Skeletal muscle cell (primary cell): Measurements from ENCODE around the gene ISCA2.

Source experiments
- DNase-seq: peaks from one replicate; pipeline ENCODE4 v3.0.0-alpha.2; 2010; ENCODE audit warnings: low read depth
- H3K4me3 ChIP-seq: 2 replicates; pipeline ENCODE4 v1.5.1; 2011; ENCODE audit warnings: low read depth, mild to moderate bottlenecking, control low read depth, low read length, moderate library complexity

ISCA2 gene

GRCh38 chr14:74478996-74479635 is 14.4 kb upstream of the ISCA2 start:
- DNase-seq = no peak
- H3K4me3 ChIP-seq = no peak overlapping the region

GRCh38 chr14:74480046-74480445 is 13.5 kb upstream of the ISCA2 start:
- H3K4me3 ChIP-seq = no peak overlapping the region
- no peak for DNase-seq

GRCh38 chr14:74482571-74482970 is 11.0 kb upstream of the ISCA2 start:
- DNase-seq = no peak
- no peak overlapping the region for H3K4me3 ChIP-seq

GRCh38 chr14:74483321-74483720 is 10.2 kb upstream of the ISCA2 start:
- H3K4me3 ChIP-seq = no peak overlapping the region
- DNase-seq = no peak

GRCh38 chr14:74486164-74486563 is 7.4 kb upstream of the ISCA2 start:
- DNase-seq = no peak
- H3K4me3 ChIP-seq = no peak overlapping the region

GRCh38 chr14:74488786-74489397 is 4.7 kb upstream of the ISCA2 start:
- no peak overlapping the region for H3K4me3 ChIP-seq
- DNase-seq = no peak

- no peak for DNase-seq
- no peak overlapping the region for H3K4me3 ChIP-seq
These were observed 3.1 kb upstream of the ISCA2 start for GRCh38 chr14:74490486-74490885.

- H3K4me3 ChIP-seq = peak overlapping the region; percentile 88
- DNase-seq = no peak
These were observed 1.4 kb upstream of the ISCA2 start for GRCh38 chr14:74491956-74492775.

GRCh38 chr14:74492776-74493342 is 706 bp upstream of the ISCA2 start, which contains the start of gene NPC2:
Gene NPC2 (minus strand): TSS chr14:74493305. CDS start chr14:74493274, 31 bp downstream.
- no peak for DNase-seq
- peak within 1 kb of the TSS; percentile 98 for H3K4me3 ChIP-seq

- DNase-seq = no peak
- no peak overlapping the region for H3K4me3 ChIP-seq
These were observed 1.8 kb downstream of the ISCA2 start for GRCh38 chr14:74495356-74495755.

GRCh38 chr14:74500417-74501134 is 7.0 kb downstream of the ISCA2 start:
- DNase-seq = no peak
- no peak overlapping the region for H3K4me3 ChIP-seq

GRCh38 chr14:74501135-74501614 is 7.6 kb downstream of the ISCA2 start:
- DNase-seq = peak; percentile 49
- H3K4me3 ChIP-seq = no peak overlapping the region

GRCh38 chr14:74501691-74502090 is 8.1 kb downstream of the ISCA2 start:
- no peak for DNase-seq
- H3K4me3 ChIP-seq = no peak overlapping the region

GRCh38 chr14:74502236-74503019 is 8.9 kb downstream of the ISCA2 start:
- DNase-seq = no peak
- H3K4me3 ChIP-seq = no peak overlapping the region

- H3K4me3 ChIP-seq = no peak overlapping the region
- no peak for DNase-seq
These were observed 9.8 kb downstream of the ISCA2 start for GRCh38 chr14:74503291-74503937.

- no peak overlapping the region for H3K4me3 ChIP-seq
- no peak for DNase-seq
These were observed 10.4 kb downstream of the ISCA2 start for GRCh38 chr14:74503938-74504335.

GRCh38 chr14:74504412-74504811 is 10.8 kb downstream of the ISCA2 start:
- no peak for DNase-seq
- no peak overlapping the region for H3K4me3 ChIP-seq
